Ishikawa (cell line): ENCODE results near the gene PDHA2.
A peak's percentile ranks its signal among the peaks of the same experiment; 100 is the strongest.

Experiments
- CREB1 ChIP-seq: IDR thresholded peaks from 2 replicates; pipeline ENCODE4 v1.6.1; 2012; ENCODE audit warnings: low read depth
- EGR1 ChIP-seq: IDR thresholded peaks from 2 replicates; pipeline ENCODE4 v1.6.1; 2012
- EP300 ChIP-seq: IDR thresholded peaks from 2 replicates; pipeline ENCODE4 v1.6.1; 2012; ENCODE audit warnings: borderline replicate concordance
- NFIC ChIP-seq: IDR thresholded peaks from 2 replicates; pipeline ENCODE4 v1.6.1; 2012
- RAD21 ChIP-seq: IDR thresholded peaks from 2 replicates; pipeline ENCODE4 v1.6.1; 2012; ENCODE audit warnings: low read depth
- REST ChIP-seq: IDR thresholded peaks from 2 replicates; pipeline ENCODE4 v1.6.1; 2012; ENCODE audit warnings: low read depth, mild to moderate bottlenecking
- TAF1 ChIP-seq: IDR thresholded peaks from 2 replicates; pipeline ENCODE4 v1.6.1; 2012; ENCODE audit warnings: low read depth, mild to moderate bottlenecking
- TEAD4 ChIP-seq: IDR thresholded peaks from 2 replicates; pipeline ENCODE4 v1.6.1; 2012
- YY1 ChIP-seq: IDR thresholded peaks from 2 replicates; pipeline ENCODE4 v1.6.1; 2012; ENCODE audit warnings: low read depth

The PDHA2 gene

GRCh38 chr4:95887551-95887950, 47.7 kb downstream of the PDHA2 start:
- TF ChIP-seq YY1 (no peak), EGR1 (no peak), TEAD4 (no peak), REST (no peak), TAF1 (no peak), RAD21 (no peak), NFIC (no peak), EP300 (no peak), CREB1 (no peak)

- TF ChIP-seq REST (peak; percentile 82), YY1 (no peak)
These were observed 49.8 kb downstream of the PDHA2 start for GRCh38 chr4:95889662-95890061.
